Medulla oblongata (tissue), 1 donor: Measurements from ENCODE around the gene GCM1.

Source experiments
- DNase-seq: peaks from one replicate; pipeline ENCODE4 v3.0.0-alpha.2; 2015; ENCODE audit errors: extremely low spot score

GCM1 gene

DNA sequence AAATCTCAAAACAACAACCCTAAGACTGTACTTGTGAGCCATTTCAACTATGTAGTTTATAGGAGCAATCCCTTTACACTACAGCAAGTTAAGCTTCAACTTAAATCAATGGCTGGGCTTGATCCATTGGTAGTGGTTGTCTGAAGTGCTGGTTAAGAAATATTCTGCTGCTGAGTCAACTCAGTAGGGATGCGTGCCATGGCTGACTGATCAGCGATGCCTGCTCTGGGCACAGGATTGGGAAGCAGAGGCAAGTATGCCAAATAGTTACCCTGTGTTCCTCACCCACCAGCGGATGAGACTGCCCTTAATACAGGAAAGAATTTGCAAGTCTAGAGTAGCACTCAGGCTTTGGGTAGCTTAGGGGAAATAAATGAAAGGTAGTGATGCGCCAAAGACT lies 41.5 kb downstream of the GCM1 start:
- no peak for DNase-seq

DNA sequence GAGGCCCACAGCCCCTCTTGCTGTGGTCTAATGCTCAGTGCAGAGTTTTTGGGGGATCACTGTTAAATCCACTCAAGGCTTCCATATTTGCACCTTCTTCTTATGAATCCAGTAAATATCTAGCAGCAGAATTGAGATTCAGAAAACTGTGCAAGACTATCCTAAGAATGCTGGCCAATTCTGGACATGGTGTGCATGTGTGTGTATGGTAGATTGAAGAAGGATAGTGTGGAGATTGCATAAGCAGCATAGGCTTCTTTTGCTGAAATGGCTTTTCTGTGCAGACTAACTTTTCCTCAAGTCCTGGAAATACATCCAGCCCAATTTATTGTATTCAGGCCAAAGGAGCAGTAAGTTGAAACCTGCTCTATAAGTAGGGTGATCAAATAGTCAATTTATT lies 43.7 kb downstream of the GCM1 start:
- no peak for DNase-seq

DNA sequence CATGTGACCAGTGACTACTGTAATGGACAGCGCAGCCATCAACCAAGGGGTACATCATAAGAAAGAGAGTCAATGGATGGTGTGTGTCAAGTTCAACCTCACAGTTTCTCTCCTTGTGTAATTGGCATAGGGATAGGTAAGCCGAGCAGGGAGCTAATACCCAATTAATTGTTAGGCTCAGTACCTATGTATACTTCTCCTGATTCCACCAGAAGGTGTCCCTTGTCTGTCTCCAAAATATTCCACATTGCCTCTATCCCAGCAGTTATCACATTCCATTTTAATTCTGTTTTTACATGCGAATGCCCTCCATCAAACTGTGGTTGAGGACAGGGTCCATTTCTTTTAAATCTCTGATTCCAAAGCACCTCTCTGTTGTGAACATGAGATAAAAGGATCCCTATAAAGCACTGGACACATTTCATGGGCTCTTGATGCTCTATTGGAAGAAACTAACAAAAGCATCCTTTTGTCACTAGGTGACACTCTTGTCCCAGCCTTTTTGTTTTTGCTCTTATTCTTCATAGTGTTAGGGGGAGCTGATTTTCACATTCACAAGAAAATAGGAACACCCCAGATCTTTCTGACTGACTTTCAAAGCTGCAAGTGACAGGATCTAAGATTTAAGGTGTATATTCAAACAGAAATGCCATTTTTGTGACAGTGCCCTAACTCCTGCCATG lies 44.5 kb downstream of the GCM1 start:
- peak; percentile 66 for DNase-seq

DNA sequence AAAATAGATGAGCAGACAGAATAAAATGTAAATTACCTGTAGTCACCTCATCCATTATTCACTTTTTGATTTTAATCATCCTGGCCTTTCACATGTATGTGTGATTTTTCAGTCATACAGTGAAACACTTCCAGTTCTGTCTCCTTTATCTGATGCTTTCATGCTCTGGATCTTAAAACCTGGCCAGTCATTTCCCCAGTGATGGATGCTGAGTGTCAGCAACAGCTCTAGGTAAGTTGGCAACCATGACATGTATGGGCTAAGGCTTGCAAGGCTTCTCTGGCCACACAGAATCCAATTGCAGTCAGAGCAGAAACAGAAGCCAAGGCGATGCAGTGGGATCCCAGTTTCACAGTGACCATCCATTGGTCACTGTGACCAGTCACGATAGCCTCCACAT lies 47.6 kb downstream of the GCM1 start:
- no peak for DNase-seq

- no peak for DNase-seq
Observed at GRCh38 chr6:53100561-53100960, 48.1 kb downstream of the GCM1 start.

- no peak for DNase-seq
Observed at GRCh38 chr6:53095716-53096115, 52.9 kb downstream of the GCM1 start.

GRCh38 chr6:53095270-53095669 lies 53.4 kb downstream of the GCM1 start:
- no peak for DNase-seq

- no peak for DNase-seq
Observed at GRCh38 chr6:53090576-53090975, 58.1 kb downstream of the GCM1 start.

- DNase-seq: no peak
Observed at GRCh38 chr6:53089948-53090347, 58.7 kb downstream of the GCM1 start.

- DNase-seq: no peak
Observed at GRCh38 chr6:53086302-53086701, 62.3 kb downstream of the GCM1 start.

DNA sequence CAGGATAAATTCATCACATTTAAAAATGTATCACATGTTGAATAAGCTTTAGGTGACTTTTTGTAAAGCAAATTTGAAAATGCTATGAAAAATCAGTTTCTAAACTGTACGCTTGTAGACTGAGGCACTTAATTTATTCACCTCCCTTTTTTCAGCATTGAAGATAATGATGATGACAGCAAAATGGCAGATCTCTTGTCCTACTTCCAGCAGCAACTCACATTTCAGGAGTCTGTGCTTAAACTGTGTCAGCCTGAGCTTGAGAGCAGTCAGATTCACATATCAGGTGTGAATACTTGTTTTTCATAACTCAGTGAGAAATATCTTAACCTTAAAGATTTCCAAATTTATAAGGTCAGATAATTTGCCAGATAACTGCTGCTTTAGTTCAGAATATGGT lies 67.8 kb downstream of the GCM1 start:
- no peak for DNase-seq
